ENCODE measurements around the gene SELENOO.

Gene SELENOO

DNA sequence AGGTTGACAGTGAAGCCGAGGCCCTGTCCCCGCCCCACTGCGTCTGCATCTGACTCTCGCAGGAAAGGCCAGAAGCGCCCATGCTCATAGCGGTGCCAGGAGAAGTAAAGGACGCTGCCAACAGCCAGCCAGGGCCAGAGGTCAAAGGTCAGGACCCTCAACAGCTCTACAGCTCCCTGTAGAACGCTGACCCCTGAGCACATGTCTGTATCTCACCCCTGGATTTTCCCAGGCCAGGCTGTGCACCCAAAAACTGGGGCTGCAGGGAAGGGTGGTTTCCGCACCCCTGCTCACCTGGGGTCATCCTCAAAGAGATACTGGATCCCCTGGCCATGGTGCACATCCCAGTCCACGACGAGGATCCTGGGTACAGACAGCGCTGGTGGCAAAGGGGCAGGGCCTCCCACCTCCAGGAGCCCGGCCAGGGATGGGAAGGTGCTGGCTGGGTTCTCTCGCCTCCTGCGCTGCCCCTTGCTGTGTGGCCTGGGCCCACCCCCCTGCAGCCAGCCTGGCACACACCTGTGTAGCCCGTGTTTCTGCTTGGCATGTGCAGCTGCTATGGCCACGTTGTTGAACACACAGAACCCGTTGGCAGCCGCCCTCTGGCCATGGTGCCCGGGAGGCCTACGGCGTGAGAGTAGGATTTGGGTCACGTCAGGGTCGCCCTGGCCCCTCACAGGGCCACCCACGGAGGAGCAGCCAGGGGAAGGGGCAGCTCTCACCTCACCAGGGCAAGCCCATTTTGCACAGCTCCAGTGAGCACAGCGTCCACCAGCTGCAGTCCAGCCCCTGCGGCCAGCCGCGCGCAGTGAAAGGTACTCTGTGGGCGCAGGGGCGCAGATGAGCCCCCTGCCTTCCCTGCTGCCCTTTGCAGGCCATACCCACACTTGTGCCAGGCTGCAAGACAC, 48.8 kb downstream of the SELENOO start:
- Mint-ChIP-seq H3K27me3 (no peaks in the 10 kb centered on the region), H3K27ac (no peak overlapping the region), H3K9me3 (no peaks in the 10 kb centered on the region), H3K4me3 (peak overlapping the region; percentile 81), H3K4me1 (peaks cover 34% of the 10 kb centered on the region), H3K36me3 (peaks cover 11% of the 10 kb centered on the region)
- DNase-seq: no peak
- CTCF ChIA-PET: interaction anchor here (2.1 to 3.7 kb wide), 2 partner anchors 8 to 92 kb away, joined by 11 to 16 read pairs; no protein-coding TSS in a partner anchor

DNA sequence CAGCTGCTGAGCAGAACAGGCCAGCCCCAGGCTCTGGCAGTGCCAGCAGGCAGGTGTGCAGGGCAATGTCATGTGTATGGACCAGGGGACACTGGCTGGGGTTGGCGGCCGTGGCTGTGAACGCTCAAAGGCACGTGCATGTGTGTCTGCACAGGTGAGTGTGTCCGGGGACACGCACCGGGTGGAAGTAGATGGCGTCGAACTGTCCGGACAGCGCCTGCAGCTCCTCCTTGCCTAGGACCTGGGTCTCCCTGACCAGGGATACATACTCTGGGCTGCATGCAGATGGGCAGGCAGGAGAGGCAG, 49.4 kb downstream of the SELENOO start:
- CTCF ChIA-PET: interaction anchor here (1.6 to 3.7 kb wide), 4 partner anchors 8 to 276 kb away, joined by 5 to 16 read pairs (median 10); partner anchors contain the start of gene SCO2
- Mint-ChIP-seq H3K27me3 (no peaks in the 10 kb centered on the region), H3K4me1 (peaks cover 32% of the 10 kb centered on the region), H3K4me3 (peak overlapping the region; percentile 81), H3K27ac (peak overlapping the region; percentile 34), H3K36me3 (peaks cover 10% of the 10 kb centered on the region), H3K9me3 (no peaks in the 10 kb centered on the region)
- DNase-seq: no peak

DNA sequence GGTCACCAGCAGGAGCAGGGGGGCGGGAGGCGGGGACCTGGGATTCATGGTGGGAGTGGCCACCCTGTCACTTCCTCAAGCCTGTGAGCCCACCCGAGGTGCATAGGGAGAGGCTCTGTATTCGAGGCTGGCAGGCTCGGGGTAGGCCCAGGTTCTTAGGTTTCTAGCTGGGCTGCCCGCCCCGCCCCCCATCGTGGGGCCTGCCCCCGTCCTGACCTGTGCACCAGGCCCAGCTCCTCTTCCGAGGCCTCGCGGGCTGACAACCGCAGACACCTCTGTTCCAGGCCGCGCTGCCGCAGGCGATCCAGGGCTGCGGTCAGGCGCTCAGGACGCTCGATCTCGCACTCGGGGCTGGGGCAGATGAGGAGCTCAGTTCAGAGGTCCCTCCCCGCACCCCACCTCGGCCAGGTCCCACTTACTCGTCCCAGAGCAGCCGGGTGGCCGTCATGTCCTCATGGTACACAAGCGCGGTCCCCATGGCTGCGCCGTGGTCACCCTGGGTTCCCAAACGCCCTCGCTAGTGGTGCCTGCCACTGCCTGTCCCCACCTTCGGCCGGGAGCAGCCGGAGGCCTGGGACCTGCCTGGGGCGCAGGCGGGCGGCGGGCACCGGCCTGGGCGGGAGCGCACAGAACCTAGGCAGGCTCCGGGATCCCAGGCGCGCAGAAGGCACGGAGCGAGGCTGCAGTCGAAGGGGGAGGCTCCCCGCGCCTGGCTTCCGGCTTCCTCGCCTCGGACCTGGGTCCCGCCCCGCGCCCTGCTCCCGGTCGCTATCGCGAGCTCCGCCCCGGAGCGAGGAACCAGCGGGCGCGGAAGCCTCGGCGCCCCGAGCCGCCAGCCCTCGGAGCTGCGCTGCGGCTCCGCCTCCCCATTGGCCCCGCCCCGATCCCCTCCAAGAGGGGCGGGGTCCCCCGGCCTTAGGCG, 50.0 kb downstream of the SELENOO start, which contains the start of gene HDAC10:
Gene HDAC10, minus strand, starts transcription at position 711 of the 922 bp plus-strand sequence. Its CDS starts 233 bp downstream, at position 478.
- Mint-ChIP-seq H3K27ac (peak within 1 kb of the TSS; percentile 83), H3K27me3 (no peaks in the 10 kb centered on the region), H3K9me3 (no peaks in the 10 kb centered on the region), H3K4me1 (peaks cover 32% of the 10 kb centered on the region), H3K4me3 (peak within 1 kb of the TSS; percentile 81), H3K36me3 (peaks cover 10% of the 10 kb centered on the region)
- DNase-seq: peak; percentile 93
- CTCF ChIA-PET: interaction anchor here (0.6 to 3.7 kb wide), 7 partner anchors 9 to 370 kb away, joined by 3 to 16 read pairs (median 5); partner anchors contain the start of gene SCO2

DNA sequence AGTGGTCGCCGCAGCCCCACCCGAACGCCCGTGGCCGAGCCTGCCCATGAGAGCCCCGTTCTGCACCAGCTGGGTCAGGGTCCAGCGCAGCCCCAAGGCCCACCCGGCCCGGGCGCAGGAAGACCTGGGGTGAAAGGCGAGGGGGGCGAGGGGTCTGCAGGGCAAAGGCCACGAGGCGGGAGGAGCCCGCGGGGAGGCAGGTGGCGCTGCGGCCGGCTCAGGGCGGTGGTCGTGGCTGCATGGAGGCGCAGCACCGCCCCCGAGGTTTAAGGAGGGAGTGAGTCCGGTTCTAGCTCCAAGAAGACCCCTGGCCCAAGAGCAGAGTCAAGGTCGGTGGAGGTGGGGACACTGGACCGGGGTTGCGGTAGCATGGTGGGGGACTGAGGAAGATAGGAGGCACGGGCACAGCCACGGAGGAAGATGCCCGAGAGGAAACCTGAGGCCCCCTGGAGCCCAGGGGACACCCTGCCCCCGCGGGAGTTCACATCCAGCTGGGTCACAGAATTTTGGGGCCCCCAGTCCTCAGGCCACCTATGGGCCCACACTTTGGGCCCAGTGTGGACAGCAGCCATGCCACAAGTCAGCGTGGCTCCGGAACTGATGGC, 50.8 kb downstream of the SELENOO start:
- Mint-ChIP-seq H3K36me3 (peaks cover 10% of the 10 kb centered on the region), H3K9me3 (no peaks in the 10 kb centered on the region), H3K4me3 (peak overlapping the region; percentile 81), H3K4me1 (peaks cover 25% of the 10 kb centered on the region), H3K27ac (no peak overlapping the region), H3K27me3 (no peaks in the 10 kb centered on the region)
- CTCF ChIA-PET: interaction anchor here (0.9 to 3.7 kb wide), 7 partner anchors 10 to 376 kb away, joined by 3 to 16 read pairs (median 5); partner anchors contain the start of gene SCO2
- no peak for DNase-seq

DNA sequence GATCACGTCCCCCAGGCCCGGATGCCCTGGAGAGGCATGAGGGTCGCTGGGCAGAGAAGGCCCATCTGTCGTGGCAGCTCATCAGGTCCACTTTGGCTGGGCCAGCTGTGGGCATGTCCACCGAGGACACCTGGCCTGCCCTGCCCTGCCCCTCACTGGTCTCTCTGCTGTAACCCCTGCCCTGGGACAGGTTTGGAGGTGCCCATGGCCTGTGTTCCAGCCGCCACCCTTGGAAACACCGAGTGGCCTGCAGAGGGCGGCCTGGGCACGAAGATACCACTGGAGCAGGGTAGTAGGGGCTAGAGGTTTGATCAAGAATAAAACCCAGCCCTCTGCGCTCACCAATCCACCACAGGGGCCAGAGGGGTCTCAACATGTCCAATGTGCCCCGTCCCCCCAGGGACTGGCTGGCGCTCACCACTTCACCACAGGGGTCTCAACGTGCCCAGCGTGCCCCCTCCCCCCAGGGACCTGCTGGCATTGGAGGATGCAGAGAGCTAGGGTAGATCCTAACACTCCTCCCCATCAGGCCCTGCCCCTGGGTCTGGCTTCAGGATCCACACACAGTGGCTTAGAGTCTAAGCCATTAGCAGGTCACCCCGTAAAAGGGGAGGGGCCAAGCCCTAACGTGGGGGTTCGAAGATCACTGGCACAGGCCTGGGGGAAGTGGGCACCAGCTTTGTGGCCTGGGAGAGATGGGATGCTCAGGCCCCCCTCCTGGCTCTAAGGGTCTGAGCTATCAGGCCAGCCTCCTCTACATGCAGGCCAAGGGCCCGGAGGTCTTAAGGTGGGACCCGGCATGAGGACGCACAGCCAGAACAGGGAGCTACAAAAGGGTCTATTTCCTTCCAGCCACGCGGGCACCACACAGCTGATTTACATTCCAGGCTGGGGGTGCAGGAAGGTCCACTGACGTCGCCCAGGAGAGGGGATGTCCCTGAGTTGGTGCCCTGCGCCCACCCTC, 51.6 kb downstream of the SELENOO start:
- H3K27ac Mint-ChIP-seq: peak overlapping the region; percentile 58
- H3K4me1 Mint-ChIP-seq: peaks cover 21% of the 10 kb centered on the region
- H3K27me3 Mint-ChIP-seq: peaks cover 2% of the 10 kb centered on the region
- peak; percentile 82 for DNase-seq
- peaks cover 7% of the 10 kb centered on the region for H3K36me3 Mint-ChIP-seq
- CTCF ChIA-PET: interaction anchor here (0.6 to 3.7 kb wide), 10 partner anchors 10 to 375 kb away, joined by 3 to 16 read pairs (median 5); partner anchors contain the start of gene SCO2
- H3K4me3 Mint-ChIP-seq: peak overlapping the region; percentile 50
- no peaks in the 10 kb centered on the region for H3K9me3 Mint-ChIP-seq

DNA sequence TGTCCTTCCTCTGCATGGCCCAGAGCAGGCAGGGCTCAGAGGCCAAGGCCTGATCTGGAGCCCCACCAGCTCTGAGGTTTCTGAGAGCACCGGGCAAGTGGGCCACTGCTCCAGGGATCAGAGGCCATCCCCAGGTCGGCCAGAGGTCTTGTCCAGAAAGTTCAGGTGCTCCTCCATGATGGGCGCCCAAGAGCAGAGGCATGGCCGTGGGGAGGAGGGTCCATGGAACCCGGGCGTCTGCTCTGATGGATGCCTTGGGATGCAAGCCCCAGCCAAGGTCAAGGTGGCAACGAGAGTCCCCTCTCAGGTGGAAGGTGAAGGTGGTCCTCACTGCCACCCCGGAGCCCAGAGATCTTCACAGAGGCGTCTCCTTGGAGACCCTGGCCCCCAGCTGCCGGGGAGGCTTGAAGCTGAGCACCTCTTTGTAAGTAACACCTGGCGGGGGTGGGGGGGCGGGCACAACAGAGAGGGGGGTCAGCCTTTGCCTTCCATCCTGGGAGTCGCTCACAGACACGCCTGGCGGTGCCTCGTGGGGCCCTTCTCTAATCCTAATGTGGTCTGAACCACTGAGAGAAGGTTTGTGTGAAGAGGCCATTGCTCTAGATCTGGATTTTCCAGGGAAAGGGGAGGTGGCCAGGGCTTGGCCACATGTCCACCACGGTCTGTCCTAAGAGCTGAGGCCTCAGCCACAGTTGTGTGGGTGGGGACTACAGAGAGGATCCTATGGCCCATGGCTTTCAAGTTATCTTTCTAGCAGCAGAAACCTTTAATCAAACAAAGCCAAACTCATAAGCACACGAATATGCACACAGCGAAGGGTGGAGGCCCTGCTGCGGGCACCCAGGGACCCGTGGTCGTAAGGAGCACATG, 52.5 kb downstream of the SELENOO start:
- DNase-seq: no peak
- H3K4me3 Mint-ChIP-seq: no peak overlapping the region
- peaks cover 6% of the 10 kb centered on the region for H3K27me3 Mint-ChIP-seq
- peaks cover 14% of the 10 kb centered on the region for H3K4me1 Mint-ChIP-seq
- H3K36me3 Mint-ChIP-seq: peaks cover 1% of the 10 kb centered on the region
- no peak overlapping the region for H3K27ac Mint-ChIP-seq
- no peaks in the 10 kb centered on the region for H3K9me3 Mint-ChIP-seq
- CTCF ChIA-PET: interaction anchor here (0.6 to 3.7 kb wide), 7 partner anchors 10 to 273 kb away, joined by 3 to 16 read pairs (median 7); partner anchors contain the start of gene SCO2

DNA sequence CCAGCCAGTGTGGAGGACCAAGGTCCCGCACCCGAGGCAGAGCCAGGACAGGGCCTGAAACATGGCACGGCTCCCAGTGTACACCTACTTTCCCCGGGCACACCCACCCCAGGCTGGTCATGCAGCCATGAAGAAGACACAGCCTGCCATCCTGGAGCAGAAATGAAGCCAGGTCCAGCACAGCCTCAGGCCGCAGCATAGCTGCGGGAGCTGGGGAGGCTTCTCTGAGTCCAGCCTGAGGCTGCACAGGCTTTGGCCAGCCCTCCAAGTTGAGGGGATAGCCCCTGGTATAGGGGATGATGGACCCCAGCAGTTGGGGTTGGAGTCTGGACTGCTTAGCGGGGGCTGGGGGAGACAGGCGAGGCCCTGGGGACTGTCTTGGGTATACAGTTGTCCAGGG, 53.1 kb downstream of the SELENOO start:
- Mint-ChIP-seq H3K27me3 (peaks cover 13% of the 10 kb centered on the region), H3K27ac (no peak overlapping the region), H3K4me3 (no peak overlapping the region), H3K4me1 (peaks cover 14% of the 10 kb centered on the region), H3K9me3 (no peaks in the 10 kb centered on the region), H3K36me3 (peaks cover 1% of the 10 kb centered on the region)
- no peak for DNase-seq
- CTCF ChIA-PET: interaction anchor here (1.6 kb wide), 1 partner anchor 9 kb away, joined by 7 read pairs; no protein-coding TSS in a partner anchor

DNA sequence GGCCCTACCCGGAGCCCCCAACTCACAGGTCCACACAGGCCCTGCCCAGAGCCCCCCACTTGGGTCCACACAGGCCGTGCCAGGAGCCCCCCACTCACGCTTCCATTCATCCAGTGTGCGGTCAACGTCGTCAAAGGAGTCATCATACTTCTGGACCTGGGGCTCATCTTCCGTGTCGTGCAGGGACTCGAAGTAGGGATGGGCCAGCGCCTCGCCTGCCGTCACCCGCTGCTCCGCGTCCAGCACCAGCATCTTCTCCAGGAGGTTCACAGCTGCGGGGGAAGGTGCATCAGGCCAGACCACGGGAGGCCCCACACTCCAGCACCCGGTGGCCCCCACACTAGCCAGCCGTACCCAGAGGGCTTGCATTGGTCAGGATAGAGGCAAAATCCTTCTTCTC, 54.3 kb downstream of the SELENOO start:
- Mint-ChIP-seq H3K4me1 (peaks cover 9% of the 10 kb centered on the region), H3K27ac (no peak overlapping the region), H3K4me3 (no peak overlapping the region), H3K9me3 (no peaks in the 10 kb centered on the region), H3K27me3 (peaks cover 24% of the 10 kb centered on the region), H3K36me3 (peaks cover 1% of the 10 kb centered on the region)
- no peak for DNase-seq
- CTCF ChIA-PET: no interaction called here

DNA sequence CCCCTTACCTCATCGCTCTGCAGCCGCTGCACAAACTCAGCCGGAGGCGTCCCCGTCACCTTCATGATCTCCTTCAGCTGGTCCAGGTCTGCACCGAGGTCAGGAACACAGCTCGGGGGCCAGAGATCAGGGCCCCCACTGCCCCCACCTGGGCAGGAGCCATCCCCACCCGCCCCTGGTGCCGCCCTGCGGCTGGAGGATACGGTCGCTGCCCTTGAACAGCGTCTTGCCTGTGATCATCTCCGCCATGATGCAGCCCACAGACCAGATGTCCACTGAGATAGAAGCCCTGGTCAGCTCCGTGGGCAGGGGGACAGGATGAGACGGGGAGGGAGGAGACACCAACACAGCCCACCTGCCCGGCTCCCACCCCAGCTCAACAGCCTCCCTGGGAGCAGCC, 54.8 kb downstream of the SELENOO start:
- Mint-ChIP-seq H3K4me3 (no peak overlapping the region), H3K27ac (no peak overlapping the region), H3K9me3 (no peaks in the 10 kb centered on the region), H3K36me3 (peaks cover 1% of the 10 kb centered on the region), H3K27me3 (peaks cover 29% of the 10 kb centered on the region), H3K4me1 (peaks cover 6% of the 10 kb centered on the region)
- CTCF ChIA-PET: no interaction called here
- DNase-seq: no peak

DNA sequence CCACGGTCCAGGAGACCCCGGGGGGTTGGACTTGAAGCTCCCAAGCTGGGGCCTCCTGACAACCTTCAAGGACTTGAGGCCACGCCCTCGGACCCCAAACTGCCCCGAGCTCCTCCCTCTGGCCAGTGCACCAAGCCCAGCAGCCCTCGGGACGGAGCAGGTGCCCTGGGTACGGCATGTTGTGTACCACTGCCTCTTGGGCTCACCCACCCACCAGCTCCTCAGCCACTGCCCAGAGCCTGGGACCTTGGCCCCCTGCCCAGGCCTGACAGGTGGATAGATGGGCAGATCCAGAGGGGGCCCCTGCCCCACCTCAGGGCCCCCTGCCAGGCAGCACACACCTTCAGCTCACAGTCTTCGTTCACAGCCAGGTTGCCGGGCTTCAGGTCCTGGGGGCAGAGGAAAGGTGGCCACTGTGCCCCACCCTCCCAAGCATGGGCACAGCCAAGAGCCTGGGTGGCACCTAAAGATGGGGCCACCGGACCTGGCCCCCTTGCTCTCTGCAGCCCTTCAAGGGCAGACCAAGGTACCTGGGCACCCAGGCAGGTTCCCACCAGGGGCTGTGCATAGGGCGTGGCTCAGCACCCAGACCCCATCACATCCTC, 55.5 kb downstream of the SELENOO start:
- DNase-seq: no peak
- Mint-ChIP-seq H3K4me3 (no peak overlapping the region), H3K4me1 (peaks cover 3% of the 10 kb centered on the region), H3K9me3 (no peaks in the 10 kb centered on the region), H3K27ac (no peak overlapping the region), H3K36me3 (no peaks in the 10 kb centered on the region), H3K27me3 (peaks cover 36% of the 10 kb centered on the region)
- CTCF ChIA-PET: no interaction called here

DNA sequence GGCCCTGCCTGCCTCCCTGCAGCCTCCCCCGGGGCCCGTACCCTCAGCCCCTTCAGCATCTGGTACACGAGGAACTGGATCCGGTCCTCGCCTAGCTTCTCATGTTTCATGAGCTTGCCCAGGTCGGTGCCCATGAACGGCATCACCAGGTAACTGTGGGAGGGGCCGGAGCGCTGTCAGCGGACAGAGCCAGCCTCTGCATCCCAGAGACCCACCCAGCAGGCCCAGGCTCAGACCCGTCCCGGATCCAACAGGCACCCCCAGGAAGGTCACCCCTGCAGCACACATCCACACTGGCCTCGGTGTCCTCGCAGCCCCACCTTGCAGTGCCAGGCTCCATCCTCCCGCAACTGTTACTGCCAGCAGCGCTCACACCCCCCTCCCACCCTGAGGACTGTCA, 56.2 kb downstream of the SELENOO start:
- Mint-ChIP-seq H3K36me3 (no peaks in the 10 kb centered on the region), H3K9me3 (no peaks in the 10 kb centered on the region), H3K4me1 (peaks cover 4% of the 10 kb centered on the region), H3K27ac (no peak overlapping the region), H3K27me3 (peaks cover 40% of the 10 kb centered on the region), H3K4me3 (no peak overlapping the region)
- DNase-seq: no peak
- CTCF ChIA-PET: no interaction called here

All from activated naive CD4-positive, alpha-beta T cell treated with anti-CD3 and anti-CD28 coated beads, Interleukin-2, amount 10 ng/mL, durations not matched to agents 7 days and 5 days (primary cell).